NB4 (cell line): ENCODE results near the gene ATXN1.

Experiments
- MYC ChIP-seq: IDR thresholded peaks from 2 replicates; pipeline ENCODE4 v1.6.1; 2011; ENCODE audit warnings: low read depth, low read length
- POLR2A ChIP-seq: IDR thresholded peaks from 2 replicates; pipeline ENCODE4 v1.6.1; 2011; ENCODE audit warnings: mild to moderate bottlenecking; ENCODE audit not compliant: insufficient read length; ENCODE audit errors: extremely low read depth
- TF ChIP-seq, protein P1 (sequence below): IDR thresholded peaks from one replicate; pipeline ENCODE4 v1.5.1; 2012; ENCODE audit warnings: low read depth, low read length
- TF ChIP-seq, protein P2 (sequence below): IDR thresholded peaks from 2 replicates; pipeline ENCODE4 v1.6.1; 2011; ENCODE audit warnings: low read depth, low read length

- no peak for TF ChIP-seq POLR2A
- TF ChIP-seq, protein P1, sequence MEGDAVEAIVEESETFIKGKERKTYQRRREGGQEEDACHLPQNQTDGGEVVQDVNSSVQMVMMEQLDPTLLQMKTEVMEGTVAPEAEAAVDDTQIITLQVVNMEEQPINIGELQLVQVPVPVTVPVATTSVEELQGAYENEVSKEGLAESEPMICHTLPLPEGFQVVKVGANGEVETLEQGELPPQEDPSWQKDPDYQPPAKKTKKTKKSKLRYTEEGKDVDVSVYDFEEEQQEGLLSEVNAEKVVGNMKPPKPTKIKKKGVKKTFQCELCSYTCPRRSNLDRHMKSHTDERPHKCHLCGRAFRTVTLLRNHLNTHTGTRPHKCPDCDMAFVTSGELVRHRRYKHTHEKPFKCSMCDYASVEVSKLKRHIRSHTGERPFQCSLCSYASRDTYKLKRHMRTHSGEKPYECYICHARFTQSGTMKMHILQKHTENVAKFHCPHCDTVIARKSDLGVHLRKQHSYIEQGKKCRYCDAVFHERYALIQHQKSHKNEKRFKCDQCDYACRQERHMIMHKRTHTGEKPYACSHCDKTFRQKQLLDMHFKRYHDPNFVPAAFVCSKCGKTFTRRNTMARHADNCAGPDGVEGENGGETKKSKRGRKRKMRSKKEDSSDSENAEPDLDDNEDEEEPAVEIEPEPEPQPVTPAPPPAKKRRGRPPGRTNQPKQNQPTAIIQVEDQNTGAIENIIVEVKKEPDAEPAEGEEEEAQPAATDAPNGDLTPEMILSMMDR = no peak
- TF ChIP-seq, protein P2, sequence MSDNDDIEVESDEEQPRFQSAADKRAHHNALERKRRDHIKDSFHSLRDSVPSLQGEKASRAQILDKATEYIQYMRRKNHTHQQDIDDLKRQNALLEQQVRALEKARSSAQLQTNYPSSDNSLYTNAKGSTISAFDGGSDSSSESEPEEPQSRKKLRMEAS = no peak
- no peak for TF ChIP-seq MYC
Measured at GRCh38 chr6:16503241-16503775, 258.0 kb downstream of the ATXN1 start.
